Mucosa of rectum (tissue), 2 donors: ENCODE measurements around the gene TEX26.

ENCODE experiments used
- H3K27ac ChIP-seq, 2 donors: one replicate each; pipeline ENCODE4 v1.7.0; 2013; ENCODE audit warnings: inconsistent platforms in 2 of 2, low read depth in 2 of 2, low read length in 2 of 2
- H3K27me3 ChIP-seq, 2 donors: one replicate each; pipeline ENCODE4 v1.7.0; 2013; ENCODE audit warnings: low read length in 2 of 2; ENCODE audit not compliant: control insufficient read depth in 2 of 2, insufficient read depth in 2 of 2
- H3K36me3 ChIP-seq, 2 donors: one replicate each; pipeline ENCODE4 v1.7.0; 2013; ENCODE audit warnings: low read length in 2 of 2; ENCODE audit not compliant: control insufficient read depth in 2 of 2, insufficient read depth in 2 of 2
- H3K4me1 ChIP-seq, 2 donors: one replicate each; pipeline ENCODE4 v1.7.0; 2013; ENCODE audit warnings: low read length in 2 of 2, mild to moderate bottlenecking in 1 of 2; ENCODE audit not compliant: control insufficient read depth in 2 of 2, insufficient read depth in 2 of 2
- H3K4me3 ChIP-seq, 2 donors: one replicate each; pipeline ENCODE4 v1.7.0; 2013; ENCODE audit warnings: low read length in 2 of 2
- H3K9ac ChIP-seq, 2 donors: one replicate each; pipeline ENCODE4 v1.7.0; 2013; ENCODE audit warnings: low read length in 2 of 2, low read depth in 1 of 2, mild to moderate bottlenecking in 1 of 2
- H3K9me3 ChIP-seq, 2 donors: one replicate each; pipeline ENCODE4 v1.7.0; 2013; ENCODE audit warnings: low read length in 2 of 2; ENCODE audit not compliant: control insufficient read depth in 2 of 2
- donor health status: healthy.
- donor health status: Normal muscosa, but diverticular disease.

The TEX26 gene

GRCh38 chr13:30972888-30973377, 40.5 kb downstream of the TEX26 start:
- Histone ChIP-seq H3K9me3 (no peaks in the 10 kb centered on the region), H3K4me1 (no peaks in the 10 kb centered on the region), H3K36me3 (no peaks in the 10 kb centered on the region), H3K27me3 (no peaks in the 10 kb centered on the region), H3K4me3 (no peak overlapping the region), H3K27ac (no peak overlapping the region), H3K9ac (no peak overlapping the region)

GRCh38 chr13:30974350-30974749, 41.9 kb downstream of the TEX26 start:
- H3K36me3 ChIP-seq = no peaks in the 10 kb centered on the region
- no peak overlapping the region for H3K27ac ChIP-seq
- no peaks in the 10 kb centered on the region for H3K4me1 ChIP-seq
- no peaks in the 10 kb centered on the region for H3K9me3 ChIP-seq
- H3K9ac ChIP-seq = no peak overlapping the region
- H3K27me3 ChIP-seq = no peaks in the 10 kb centered on the region
- H3K4me3 ChIP-seq = no peak overlapping the region

- no peak overlapping the region for H3K9ac ChIP-seq
- H3K4me1 ChIP-seq = no peaks in the 10 kb centered on the region
- no peaks in the 10 kb centered on the region for H3K9me3 ChIP-seq
- H3K27me3 ChIP-seq = no peaks in the 10 kb centered on the region
- H3K27ac ChIP-seq = no peak overlapping the region
- H3K4me3 ChIP-seq = no peak overlapping the region
- no peaks in the 10 kb centered on the region for H3K36me3 ChIP-seq
These were observed 43.6 kb downstream of the TEX26 start for GRCh38 chr13:30976025-30976424.

- Histone ChIP-seq H3K27me3 (no peaks in the 10 kb centered on the region), H3K4me3 (no peak overlapping the region), H3K9me3 (no peaks in the 10 kb centered on the region), H3K9ac (no peak overlapping the region), H3K27ac (no peak overlapping the region), H3K4me1 (no peaks in the 10 kb centered on the region), H3K36me3 (no peaks in the 10 kb centered on the region)
These were observed 46.8 kb downstream of the TEX26 start for GRCh38 chr13:30978981-30979956.

- Histone ChIP-seq H3K4me3 (no peak overlapping the region), H3K27me3 (no peaks in the 10 kb centered on the region), H3K9me3 (no peaks in the 10 kb centered on the region), H3K4me1 (no peaks in the 10 kb centered on the region), H3K36me3 (no peaks in the 10 kb centered on the region), H3K27ac (no peak overlapping the region), H3K9ac (no peak overlapping the region)
These were observed 50.0 kb downstream of the TEX26 start for GRCh38 chr13:30982506-30982905.

- Histone ChIP-seq H3K9ac (no peak overlapping the region), H3K4me1 (no peaks in the 10 kb centered on the region), H3K27ac (no peak overlapping the region), H3K27me3 (no peaks in the 10 kb centered on the region), H3K4me3 (no peak overlapping the region), H3K9me3 (no peaks in the 10 kb centered on the region), H3K36me3 (no peaks in the 10 kb centered on the region)
These were observed 50.5 kb downstream of the TEX26 start for GRCh38 chr13:30982906-30983305.

GRCh38 chr13:30983431-30983830, 51.0 kb downstream of the TEX26 start:
- Histone ChIP-seq H3K9ac (no peak overlapping the region), H3K4me3 (no peak overlapping the region), H3K9me3 (no peaks in the 10 kb centered on the region), H3K36me3 (no peaks in the 10 kb centered on the region), H3K4me1 (no peaks in the 10 kb centered on the region), H3K27ac (no peak overlapping the region), H3K27me3 (no peaks in the 10 kb centered on the region)

GRCh38 chr13:30984620-30985019, 52.2 kb downstream of the TEX26 start:
- H3K4me1 ChIP-seq = no peaks in the 10 kb centered on the region
- no peaks in the 10 kb centered on the region for H3K27me3 ChIP-seq
- no peak overlapping the region for H3K4me3 ChIP-seq
- H3K27ac ChIP-seq = no peak overlapping the region
- H3K36me3 ChIP-seq = no peaks in the 10 kb centered on the region
- no peak overlapping the region for H3K9ac ChIP-seq
- H3K9me3 ChIP-seq = no peaks in the 10 kb centered on the region

GRCh38 chr13:30985637-30986205, 53.3 kb downstream of the TEX26 start:
- Histone ChIP-seq H3K9ac (no peak overlapping the region), H3K27me3 (no peaks in the 10 kb centered on the region)

GRCh38 chr13:30991184-30991583, 58.7 kb downstream of the TEX26 start:
- no peaks in the 10 kb centered on the region for H3K4me1 ChIP-seq
- no peak overlapping the region for H3K4me3 ChIP-seq
- no peaks in the 10 kb centered on the region for H3K27me3 ChIP-seq
- no peaks in the 10 kb centered on the region for H3K9me3 ChIP-seq
- no peaks in the 10 kb centered on the region for H3K36me3 ChIP-seq
- H3K9ac ChIP-seq = no peak overlapping the region
- no peak overlapping the region for H3K27ac ChIP-seq

More at GRCh38 chr13:30985637-30986205, 53.3 kb downstream of the TEX26 start:
- Histone ChIP-seq H3K27ac (no peak overlapping the region), H3K4me3 (no peak overlapping the region), H3K36me3 (no peaks in the 10 kb centered on the region), H3K4me1 (no peaks in the 10 kb centered on the region), H3K9me3 (no peaks in the 10 kb centered on the region)
